HuH-7.5 (cell line): ENCODE measurements around the gene DNAJC5.

Experiments
- DNase-seq: peaks from one replicate; pipeline ENCODE4 v3.0.0; 2011; ENCODE audit warnings: low spot score

Gene DNAJC5

GRCh38 chr20:63884506-63885263, 10.2 kb upstream of the DNAJC5 start:
- no peak for DNase-seq

- DNase-seq: no peak
These were observed 9.5 kb upstream of the DNAJC5 start for GRCh38 chr20:63885264-63886053.

GRCh38 chr20:63886054-63886419, 8.9 kb upstream of the DNAJC5 start:
- DNase-seq: no peak

- DNase-seq: no peak
These were observed 8.0 kb upstream of the DNAJC5 start for GRCh38 chr20:63886921-63887320.

GRCh38 chr20:63889241-63890200, 5.4 kb upstream of the DNAJC5 start:
- no peak for DNase-seq

- DNase-seq: no peak
These were observed 4.7 kb upstream of the DNAJC5 start for GRCh38 chr20:63890201-63890576.

- no peak for DNase-seq
These were observed 4.3 kb upstream of the DNAJC5 start for GRCh38 chr20:63890616-63891015.

- DNase-seq: no peak
These were observed 3.6 kb upstream of the DNAJC5 start for GRCh38 chr20:63891061-63892002.

GRCh38 chr20:63892402-63892801, 2.5 kb upstream of the DNAJC5 start:
- no peak for DNase-seq

- DNase-seq: no peak
These were observed 948 bp upstream of the DNAJC5 start for GRCh38 chr20:63893999-63894357.

GRCh38 chr20:63895202-63895951, 451 bp downstream of the DNAJC5 start:
- no peak for DNase-seq

- no peak for DNase-seq
These were observed 982 bp downstream of the DNAJC5 start for GRCh38 chr20:63895952-63896263.

- DNase-seq: peak; percentile 75
These were observed 1.6 kb downstream of the DNAJC5 start for GRCh38 chr20:63896264-63897105.

GRCh38 chr20:63897978-63898561, 3.1 kb downstream of the DNAJC5 start:
- DNase-seq: no peak

GRCh38 chr20:63898882-63899558, 4.1 kb downstream of the DNAJC5 start:
- DNase-seq: no peak

- no peak for DNase-seq
These were observed 5.5 kb downstream of the DNAJC5 start for GRCh38 chr20:63900413-63900812.

- peak; percentile 3 for DNase-seq
These were observed 9.1 kb downstream of the DNAJC5 start for GRCh38 chr20:63903796-63904561.
